ENCODE measurements around the gene NCOR1. TPM values are rescaled to one million over a fixed set of nuclear protein-coding genes. Genes with fewer than 3 reads are reported as not detected.
"Not testable (repeated sequence)": the region's sequence is repeated elsewhere in the genome, so short reads cannot be mapped to it uniquely, and the experiment has no call there.

The NCOR1 gene
- total RNA-seq, 1 donor: 86.9 TPM

DNA sequence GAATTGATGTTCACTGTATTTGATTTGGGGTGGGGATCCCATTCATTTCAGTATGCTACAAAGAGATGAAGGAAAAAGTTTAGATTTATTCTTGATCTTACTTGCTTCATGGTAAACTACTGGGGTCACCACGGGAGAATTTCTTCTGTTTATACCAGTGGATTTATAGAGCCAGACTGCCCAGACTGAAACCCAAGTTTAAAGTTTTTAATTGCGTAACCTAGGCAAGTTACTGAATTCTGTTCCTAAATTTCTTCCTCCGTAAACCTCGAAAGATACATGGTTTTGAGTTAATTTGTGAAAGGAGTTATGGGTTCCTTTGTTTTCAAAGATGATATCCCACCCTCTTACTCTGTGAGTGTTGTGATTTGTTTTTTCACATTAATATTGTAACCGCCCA is 28.1 kb upstream of the NCOR1 start:
- H3K36me3 ChIP-seq (ENCODE audit: insufficient read depth, low read length): no peaks in the 10 kb centered on the region
- no peaks in the 10 kb centered on the region for H4K20me1 ChIP-seq (ENCODE audit: insufficient read depth, low read length)
- no peak overlapping the region for H3K4me3 ChIP-seq (ENCODE audit: insufficient read depth, low read length)
- H2AFZ ChIP-seq (ENCODE audit: low read length): no peak overlapping the region
- H3K4me1 ChIP-seq (ENCODE audit: insufficient read depth, low read length): peaks cover 6% of the 10 kb centered on the region
- DNase-seq (ENCODE audit: insufficient read length, low spot score, missing footprints): no peak
- TF ChIP-seq, protein P1, sequence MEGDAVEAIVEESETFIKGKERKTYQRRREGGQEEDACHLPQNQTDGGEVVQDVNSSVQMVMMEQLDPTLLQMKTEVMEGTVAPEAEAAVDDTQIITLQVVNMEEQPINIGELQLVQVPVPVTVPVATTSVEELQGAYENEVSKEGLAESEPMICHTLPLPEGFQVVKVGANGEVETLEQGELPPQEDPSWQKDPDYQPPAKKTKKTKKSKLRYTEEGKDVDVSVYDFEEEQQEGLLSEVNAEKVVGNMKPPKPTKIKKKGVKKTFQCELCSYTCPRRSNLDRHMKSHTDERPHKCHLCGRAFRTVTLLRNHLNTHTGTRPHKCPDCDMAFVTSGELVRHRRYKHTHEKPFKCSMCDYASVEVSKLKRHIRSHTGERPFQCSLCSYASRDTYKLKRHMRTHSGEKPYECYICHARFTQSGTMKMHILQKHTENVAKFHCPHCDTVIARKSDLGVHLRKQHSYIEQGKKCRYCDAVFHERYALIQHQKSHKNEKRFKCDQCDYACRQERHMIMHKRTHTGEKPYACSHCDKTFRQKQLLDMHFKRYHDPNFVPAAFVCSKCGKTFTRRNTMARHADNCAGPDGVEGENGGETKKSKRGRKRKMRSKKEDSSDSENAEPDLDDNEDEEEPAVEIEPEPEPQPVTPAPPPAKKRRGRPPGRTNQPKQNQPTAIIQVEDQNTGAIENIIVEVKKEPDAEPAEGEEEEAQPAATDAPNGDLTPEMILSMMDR (IDR thresholded peaks at IDR 0.05; ENCODE audit: extremely low read depth, low read depth, low read length): no peak
- H3K4me2 ChIP-seq (ENCODE audit: insufficient read depth, low read length): no peak overlapping the region
- H3K27me3 ChIP-seq (ENCODE audit: insufficient read depth, low read length): no peaks in the 10 kb centered on the region
- H3K9me3 ChIP-seq (ENCODE audit: low read depth, low read length): no peaks in the 10 kb centered on the region
- no peak overlapping the region for H3K27ac ChIP-seq (ENCODE audit: low read depth, low read length)
- peaks cover 4% of the 10 kb centered on the region for H3K79me2 ChIP-seq (ENCODE audit: insufficient read depth, low read length)

DNA sequence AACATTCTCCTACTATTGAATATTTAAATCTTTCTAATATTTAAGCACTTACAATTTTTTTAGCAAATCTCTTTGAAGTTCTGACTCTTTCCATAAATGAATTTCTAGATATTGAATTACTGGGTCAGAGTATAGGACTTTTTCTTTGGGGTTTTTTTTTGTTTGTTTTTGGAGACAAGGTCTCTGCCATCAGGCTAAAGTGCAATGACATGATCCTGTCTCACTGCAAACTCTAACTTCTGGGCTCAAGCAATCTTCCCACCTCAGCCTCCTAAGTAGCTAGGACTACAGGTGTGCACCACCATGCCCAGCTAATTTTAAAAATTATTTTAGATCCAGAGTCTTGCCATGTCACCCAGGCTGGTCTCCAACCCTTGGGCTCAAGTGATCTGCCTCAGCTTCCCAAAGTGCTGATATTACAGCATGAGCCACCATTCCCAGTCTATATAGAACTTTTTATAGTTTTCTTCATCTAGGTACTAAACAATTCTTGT is 26.6 kb upstream of the NCOR1 start:
- H3K4me3 ChIP-seq (ENCODE audit: insufficient read depth, low read length): no peak overlapping the region
- no peak overlapping the region for H2AFZ ChIP-seq (ENCODE audit: low read length)
- TF ChIP-seq, protein P1 (IDR thresholded peaks at IDR 0.05; ENCODE audit: extremely low read depth, low read depth, low read length): no peak
- H3K27ac ChIP-seq (ENCODE audit: low read depth, low read length): no peak overlapping the region
- no peaks in the 10 kb centered on the region for H4K20me1 ChIP-seq (ENCODE audit: insufficient read depth, low read length)
- no peak for DNase-seq (ENCODE audit: insufficient read length, low spot score, missing footprints)
- H3K4me1 ChIP-seq (ENCODE audit: insufficient read depth, low read length): peaks cover 5% of the 10 kb centered on the region
- H3K36me3 ChIP-seq (ENCODE audit: insufficient read depth, low read length): no peaks in the 10 kb centered on the region
- no peaks in the 10 kb centered on the region for H3K9me3 ChIP-seq (ENCODE audit: low read depth, low read length)
- no peak overlapping the region for H3K4me2 ChIP-seq (ENCODE audit: insufficient read depth, low read length)
- H3K79me2 ChIP-seq (ENCODE audit: insufficient read depth, low read length): peaks cover 4% of the 10 kb centered on the region
- H3K27me3 ChIP-seq (ENCODE audit: insufficient read depth, low read length): no peaks in the 10 kb centered on the region

DNA sequence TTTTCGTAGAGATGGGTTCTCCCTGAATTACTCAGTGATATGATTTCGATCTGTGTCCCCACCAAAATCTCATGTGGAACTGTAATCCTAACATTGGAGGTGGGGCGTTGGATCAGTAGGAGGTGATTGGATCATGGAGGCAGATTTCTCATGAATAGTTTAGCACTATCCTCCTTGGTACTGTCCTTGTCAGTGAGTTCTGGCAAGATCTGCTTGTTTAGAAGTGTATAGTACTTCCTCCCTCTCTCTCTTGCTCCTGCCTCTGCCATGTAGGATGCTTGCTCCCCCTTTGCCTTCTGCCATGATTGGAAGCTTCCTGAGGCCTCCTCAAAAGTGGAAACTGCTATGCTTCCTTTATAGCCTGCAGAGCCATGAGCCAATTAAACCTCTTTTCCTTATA is 24.6 kb upstream of the NCOR1 start:
- H3K79me2 ChIP-seq (ENCODE audit: insufficient read depth, low read length): peaks cover 4% of the 10 kb centered on the region
- no peaks in the 10 kb centered on the region for H4K20me1 ChIP-seq (ENCODE audit: insufficient read depth, low read length)
- no peaks in the 10 kb centered on the region for H3K9me3 ChIP-seq (ENCODE audit: low read depth, low read length)
- no peaks in the 10 kb centered on the region for H3K27me3 ChIP-seq (ENCODE audit: insufficient read depth, low read length)
- H2AFZ ChIP-seq (ENCODE audit: low read length): no peak overlapping the region
- no peaks in the 10 kb centered on the region for H3K36me3 ChIP-seq (ENCODE audit: insufficient read depth, low read length)
- peaks cover 5% of the 10 kb centered on the region for H3K4me1 ChIP-seq (ENCODE audit: insufficient read depth, low read length)
- DNase-seq (ENCODE audit: insufficient read length, low spot score, missing footprints): no peak
- H3K4me2 ChIP-seq (ENCODE audit: insufficient read depth, low read length): no peak overlapping the region
- no peak overlapping the region for H3K27ac ChIP-seq (ENCODE audit: low read depth, low read length)
- TF ChIP-seq, protein P1 (IDR thresholded peaks at IDR 0.05; ENCODE audit: extremely low read depth, low read depth, low read length): no peak
- H3K4me3 ChIP-seq (ENCODE audit: insufficient read depth, low read length): no peak overlapping the region

DNA sequence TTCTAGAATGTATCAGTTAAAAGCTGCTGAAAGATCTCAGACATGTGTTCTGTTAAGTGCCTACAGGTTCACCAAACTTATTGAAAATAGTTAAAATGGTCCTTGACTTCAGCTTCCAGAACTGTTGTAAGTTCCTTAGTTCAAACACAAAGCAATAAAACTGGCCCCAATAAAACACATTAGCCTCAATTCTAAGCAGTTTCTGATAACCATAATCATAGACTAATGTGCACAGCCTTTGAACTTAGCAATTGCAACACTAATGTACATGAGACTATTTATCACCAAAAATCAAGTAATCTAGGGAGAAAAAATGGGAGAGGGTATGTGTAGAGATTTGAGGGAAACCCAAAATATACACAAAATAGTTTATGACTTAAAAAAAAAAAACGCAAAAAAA is 17.1 kb upstream of the NCOR1 start:
- H3K4me2 ChIP-seq (ENCODE audit: insufficient read depth, low read length): no peak overlapping the region
- no peaks in the 10 kb centered on the region for H3K36me3 ChIP-seq (ENCODE audit: insufficient read depth, low read length)
- H3K4me3 ChIP-seq (ENCODE audit: insufficient read depth, low read length): no peak overlapping the region
- no peak for DNase-seq (ENCODE audit: insufficient read length, low spot score, missing footprints)
- peaks cover 4% of the 10 kb centered on the region for H3K4me1 ChIP-seq (ENCODE audit: insufficient read depth, low read length)
- no peaks in the 10 kb centered on the region for H4K20me1 ChIP-seq (ENCODE audit: insufficient read depth, low read length)
- no peaks in the 10 kb centered on the region for H3K27me3 ChIP-seq (ENCODE audit: insufficient read depth, low read length)
- H3K79me2 ChIP-seq (ENCODE audit: insufficient read depth, low read length): peaks cover 20% of the 10 kb centered on the region
- TF ChIP-seq, protein P1 (IDR thresholded peaks at IDR 0.05; ENCODE audit: extremely low read depth, low read depth, low read length): no peak
- H3K9me3 ChIP-seq (ENCODE audit: low read depth, low read length): no peaks in the 10 kb centered on the region
- H2AFZ ChIP-seq (ENCODE audit: low read length): no peak overlapping the region
- H3K27ac ChIP-seq (ENCODE audit: low read depth, low read length): no peak overlapping the region

DNA sequence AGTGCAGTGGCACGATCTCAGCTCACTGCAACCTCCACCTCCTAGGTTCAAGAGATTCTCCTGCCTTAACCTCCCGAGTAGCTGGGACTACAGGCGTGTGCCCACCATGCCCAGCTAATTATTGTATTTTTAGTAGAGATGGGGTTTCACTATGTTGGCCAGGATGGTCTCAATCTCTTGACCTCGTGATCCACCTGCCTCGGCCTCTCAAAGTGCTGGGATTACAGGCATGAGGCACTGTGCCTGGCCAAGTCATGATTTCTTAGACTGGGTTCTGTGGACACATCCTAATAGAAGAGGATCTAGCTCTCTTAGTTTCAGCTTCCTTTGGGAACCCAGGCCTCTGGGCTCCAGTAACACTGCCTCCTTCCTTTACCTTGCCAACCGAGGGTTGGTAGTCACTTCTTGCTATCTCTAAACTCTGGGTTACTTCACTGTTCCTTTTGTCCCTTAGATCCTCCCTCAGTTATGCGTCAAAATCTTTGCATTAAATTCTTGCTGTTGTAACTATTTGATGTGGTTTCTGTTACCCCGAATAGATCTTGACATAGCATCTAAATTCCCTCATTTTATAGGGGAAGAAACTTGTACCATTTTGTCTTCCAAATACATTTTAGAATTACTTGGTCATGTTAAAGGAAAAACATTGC is 14.7 kb upstream of the NCOR1 start:
- not testable (repeated sequence) for H3K4me1 ChIP-seq (ENCODE audit: insufficient read depth, low read length); DNase-seq (ENCODE audit: insufficient read length, low spot score, missing footprints); H2AFZ ChIP-seq (ENCODE audit: low read length); H3K9me3 ChIP-seq (ENCODE audit: low read depth, low read length); H3K36me3 ChIP-seq (ENCODE audit: insufficient read depth, low read length); H3K27me3 ChIP-seq (ENCODE audit: insufficient read depth, low read length); H3K4me3 ChIP-seq (ENCODE audit: insufficient read depth, low read length); H4K20me1 ChIP-seq (ENCODE audit: insufficient read depth, low read length)
- Histone ChIP-seq H3K27ac (ENCODE audit: low read depth, low read length) (peak overlapping the region; percentile 28), H3K4me2 (ENCODE audit: insufficient read depth, low read length) (peak overlapping the region; percentile 1), H3K79me2 (ENCODE audit: insufficient read depth, low read length) (peaks cover 38% of the 10 kb centered on the region)
